Astrocyte of the spinal cord (primary cell): ENCODE results near the gene HOTAIR.
A peak's percentile ranks its signal among the peaks of the same experiment; 100 is the strongest.

Experiments
- DNase-seq: peaks from one replicate; pipeline ENCODE4 v3.0.0; 2011; ENCODE audit warnings: low read depth, low spot score
- H3K4me3 ChIP-seq: 2 replicates; pipeline ENCODE4 v1.5.1; 2011; ENCODE audit warnings: low read depth, mild to moderate bottlenecking, low read length, moderate library complexity
- CTCF ChIP-seq: IDR thresholded peaks from 2 replicates; pipeline ENCODE4 v1.5.1; 2012; ENCODE audit warnings: low read depth, mild to moderate bottlenecking, low read length, inconsistent platforms
- in situ Hi-C: cut with HindIII; loops from 2 replicates; pipeline ENCODE4 v1.10.0; 2017; ENCODE audit warnings: low sequenced_read_pairs

The HOTAIR gene

GRCh38 chr12:54007538-54008259, 32.9 kb upstream of the HOTAIR start:
- DNase-seq = no peak
- TF ChIP-seq CTCF = no peak

GRCh38 chr12:54006559-54007220, 31.9 kb upstream of the HOTAIR start:
- no peak for TF ChIP-seq CTCF
- H3K4me3 ChIP-seq = no peak overlapping the region
- in situ Hi-C loops = loop anchor here (25.0 kb wide), 1 partner anchor 181 kb away; the partner anchor contains the start of gene SMUG1
- no peak for DNase-seq

More at GRCh38 chr12:54007538-54008259, 32.9 kb upstream of the HOTAIR start:
- in situ Hi-C loops = loop anchor here (25.0 kb wide), 1 partner anchor 180 kb away; the partner anchor contains the start of gene SMUG1
- H3K4me3 ChIP-seq = no peak overlapping the region

- peak; percentile 81 for DNase-seq
- in situ Hi-C loops = loop anchor here (25.0 kb wide), 1 partner anchor 181 kb away; the partner anchor contains the start of gene SMUG1
- TF ChIP-seq CTCF = peak; percentile 81
- H3K4me3 ChIP-seq = no peak overlapping the region
Measured at GRCh38 chr12:54005853-54006558, 31.3 kb upstream of the HOTAIR start.

GRCh38 chr12:54005531-54005852, 30.7 kb upstream of the HOTAIR start:
- DNase-seq = no peak
- in situ Hi-C loops = loop anchor here (25.0 kb wide), 1 partner anchor 182 kb away; the partner anchor contains the start of gene SMUG1
- H3K4me3 ChIP-seq = no peak overlapping the region
- TF ChIP-seq CTCF = no peak

GRCh38 chr12:54004841-54005530, 30.2 kb upstream of the HOTAIR start:
- H3K4me3 ChIP-seq = peak overlapping the region; percentile 12
- DNase-seq = no peak
- in situ Hi-C loops = loop anchor here (25.0 kb wide), 1 partner anchor 182 kb away; the partner anchor contains the start of gene SMUG1
- TF ChIP-seq CTCF = no peak
